Stimulated activated CD4-positive, alpha-beta T cell treated with anti-CD3 and anti-CD28 coated beads, Interleukin-15, amount 100 ng/mL, for 48 hours (primary cell): ENCODE measurements around the gene ZNF304.
"Not testable (repeated sequence)": the region's sequence is repeated elsewhere in the genome, so short reads cannot be mapped to it uniquely, and the experiment has no call there.

Experiments
- DNase-seq, 2 donors: peaks; one replicate each; pipeline ENCODE4 v3.0.0-alpha.2; 2020; ENCODE audit warnings: low read depth in 2 of 2

Gene ZNF304

DNA sequence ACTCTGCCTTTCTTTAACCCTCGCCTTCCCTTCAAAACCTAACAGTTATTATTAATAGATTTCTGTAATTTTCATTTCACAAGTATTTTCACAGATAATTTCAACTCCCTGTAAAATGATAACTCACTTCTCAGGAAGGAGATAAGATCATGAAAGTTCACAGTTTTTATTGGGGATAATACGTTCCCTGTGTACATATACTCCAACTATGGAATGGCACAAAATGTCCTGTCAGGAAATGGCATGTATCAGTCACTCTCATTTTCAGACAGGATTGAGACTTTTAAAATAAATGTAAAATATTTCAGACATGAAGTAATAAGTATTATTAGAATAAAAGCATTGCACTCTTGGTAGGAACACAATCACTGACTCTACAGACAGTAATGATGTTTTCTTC lies 11.3 kb downstream of the ZNF304 start:
- no peak for DNase-seq

DNA sequence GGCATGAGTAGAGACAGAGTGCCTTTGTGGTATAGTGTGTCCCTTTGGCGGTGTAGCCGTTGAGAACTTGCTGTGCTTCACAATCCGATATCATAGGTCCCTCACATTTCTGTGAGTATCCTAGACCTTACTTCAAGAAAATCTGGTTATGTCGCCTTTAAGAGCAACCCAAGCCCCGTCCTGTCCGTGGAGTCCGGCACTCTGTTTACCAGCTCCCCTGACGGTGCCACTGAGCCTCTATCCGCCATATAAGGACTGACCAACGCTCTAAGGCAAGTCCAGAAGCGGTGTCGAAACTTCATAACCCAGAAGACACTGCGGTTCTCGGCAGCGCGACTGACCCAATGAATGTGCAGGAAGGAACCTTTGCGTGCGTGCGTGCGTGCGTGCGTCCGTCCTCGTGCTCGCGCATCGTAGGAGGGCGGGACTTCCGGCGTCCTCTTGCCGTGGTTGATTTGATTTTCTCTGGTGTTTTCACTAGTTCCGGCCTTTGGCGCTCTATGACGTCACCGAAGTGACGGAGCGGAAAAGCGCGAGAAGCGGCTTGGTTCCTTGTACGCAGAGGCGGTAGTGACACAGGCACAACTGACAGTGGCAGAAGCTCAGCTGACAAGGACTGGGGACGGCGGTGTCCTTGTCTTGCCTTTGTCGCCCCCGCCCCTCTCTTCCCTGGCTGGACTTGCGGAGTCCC lies 12.1 kb downstream of the ZNF304 start, which contains the start of the genes TRAPPC2B and ZNF547:
Gene TRAPPC2B (plus strand): TSS at position 555 of the 691 bp plus-strand sequence. CDS start 1,283 bp downstream, outside the sequence.
Gene ZNF547 (plus strand): TSS at position 555 of the 691 bp plus-strand sequence. CDS start 5,005 bp downstream, outside the sequence.
- peak; percentile 95 to 97 for DNase-seq

DNA sequence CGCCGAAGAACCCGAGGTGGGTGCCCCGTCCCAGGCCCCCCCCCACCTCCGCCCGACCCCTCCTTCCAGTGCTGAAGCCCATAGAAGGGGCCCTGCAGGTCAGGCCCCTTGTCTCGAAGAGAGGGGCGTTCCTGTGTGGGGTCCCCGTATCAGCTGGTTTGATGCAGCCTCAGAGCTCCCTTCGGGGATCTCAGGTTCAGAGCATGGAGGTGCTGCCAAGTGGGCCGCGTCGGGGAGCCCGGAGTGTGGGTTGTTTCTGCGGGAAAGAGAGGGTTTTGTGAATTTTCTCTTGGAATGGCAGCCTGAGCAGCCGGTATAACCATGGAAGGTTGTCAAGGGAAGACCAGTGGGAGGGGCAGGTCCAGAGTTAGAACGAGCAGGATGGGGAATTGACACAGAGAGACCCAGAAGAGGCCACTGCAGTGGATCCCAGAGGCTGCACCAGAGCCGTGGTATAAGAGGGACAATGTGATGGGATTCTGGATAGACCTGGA lies 12.7 kb downstream of the ZNF304 start:
- DNase-seq = no peak

DNA sequence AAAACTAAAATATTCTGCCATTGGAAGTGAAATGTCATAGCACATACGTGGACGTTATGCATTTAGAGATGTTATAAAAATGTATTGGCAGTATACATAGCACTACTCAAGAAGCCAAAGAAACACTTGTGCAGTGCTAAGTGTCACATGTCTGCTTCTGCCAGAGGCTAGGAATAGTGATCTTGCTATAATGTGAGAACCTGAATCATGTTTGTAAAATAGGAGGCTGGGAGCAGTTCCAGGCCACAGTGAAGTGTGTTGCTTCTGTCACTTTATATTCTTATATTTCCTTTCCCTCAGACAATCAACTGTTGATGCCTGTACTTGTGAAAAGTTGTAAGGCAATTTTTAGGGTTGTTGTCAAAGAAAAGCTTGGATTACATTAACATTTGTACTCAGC lies 15.7 kb downstream of the ZNF304 start:
- DNase-seq = no peak

DNA sequence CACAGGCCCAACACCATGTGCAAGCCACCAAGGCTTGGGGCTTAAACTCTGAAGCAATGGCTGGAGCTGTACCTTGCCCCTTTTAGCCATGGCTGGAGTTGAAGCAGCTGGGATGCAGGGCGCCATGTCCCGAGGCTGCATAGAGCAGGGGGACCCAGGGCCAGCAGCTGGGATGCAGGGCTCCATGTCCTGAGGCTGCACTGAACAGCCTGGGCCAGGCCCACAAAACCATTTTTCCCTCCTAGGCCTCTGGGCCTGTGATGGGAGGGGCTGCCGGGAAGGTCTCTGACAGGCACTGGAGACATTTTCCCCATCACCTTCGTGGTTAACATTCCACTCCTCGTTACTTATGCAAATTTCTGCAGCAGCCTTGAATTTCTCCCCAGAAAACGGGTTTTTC lies 23.1 kb downstream of the ZNF304 start:
- DNase-seq = no peak

DNA sequence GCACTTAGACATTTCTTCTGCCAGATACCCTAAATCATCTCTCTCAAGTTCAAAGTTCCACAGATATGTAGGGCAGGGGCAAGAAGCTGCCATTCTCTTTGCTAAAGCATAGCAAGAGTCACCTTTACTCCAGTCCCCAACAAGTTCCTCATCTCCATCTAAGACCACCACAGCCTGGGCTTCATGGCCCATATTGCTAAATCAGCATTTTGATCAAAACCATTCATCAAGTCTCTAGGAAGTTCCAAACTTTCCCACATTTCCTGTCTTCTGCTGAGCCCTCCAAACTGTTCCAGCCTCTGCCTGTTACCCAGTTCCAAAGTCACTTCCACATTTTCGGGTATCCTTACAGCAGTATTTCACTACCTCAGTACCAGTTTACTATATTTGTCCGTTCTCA lies 23.6 kb downstream of the ZNF304 start:
- DNase-seq = not testable (repeated sequence)

DNA sequence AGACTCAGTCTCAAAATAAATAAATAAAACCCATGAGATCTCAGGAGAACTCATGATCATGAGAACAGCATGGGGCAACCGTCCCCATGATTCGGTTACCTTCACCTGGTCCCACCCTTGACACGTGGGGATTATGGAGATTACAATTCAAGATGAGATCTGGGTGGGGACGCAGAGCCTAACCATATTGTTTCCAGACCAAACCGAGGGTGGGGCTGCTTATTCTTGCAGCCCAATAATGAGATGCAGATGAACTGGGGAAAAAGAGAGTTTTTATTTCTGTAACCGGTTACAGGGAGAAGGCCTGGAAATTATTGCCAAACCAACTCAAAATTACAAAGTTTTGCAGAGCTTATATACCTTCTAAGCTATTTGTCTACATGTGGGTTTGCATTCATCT lies 25.1 kb downstream of the ZNF304 start:
- DNase-seq = no peak

DNA sequence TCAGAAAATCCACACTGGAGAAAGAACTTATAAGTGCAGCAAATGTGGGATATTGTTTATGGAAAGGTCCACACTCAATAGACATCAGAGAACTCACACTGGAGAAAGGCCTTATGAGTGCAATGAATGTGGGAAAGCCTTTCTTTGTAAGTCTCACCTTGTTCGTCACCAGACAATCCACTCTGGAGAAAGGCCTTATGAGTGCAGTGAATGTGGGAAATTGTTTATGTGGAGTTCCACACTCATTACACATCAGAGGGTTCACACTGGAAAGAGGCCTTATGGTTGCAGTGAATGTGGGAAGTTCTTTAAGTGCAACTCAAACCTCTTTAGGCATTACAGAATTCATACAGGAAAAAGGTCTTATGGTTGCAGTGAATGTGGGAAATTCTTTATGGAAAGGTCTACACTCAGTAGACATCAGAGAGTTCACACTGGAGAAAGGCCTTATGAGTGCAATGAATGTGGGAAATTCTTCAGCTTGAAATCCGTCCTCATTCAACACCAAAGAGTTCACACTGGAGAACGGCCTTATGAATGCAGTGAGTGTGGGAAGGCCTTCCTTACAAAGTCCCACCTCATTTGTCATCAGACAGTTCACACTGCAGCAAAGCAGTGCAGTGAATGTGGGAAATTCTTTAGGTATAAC lies 26.6 kb downstream of the ZNF304 start:
- no peak for DNase-seq

DNA sequence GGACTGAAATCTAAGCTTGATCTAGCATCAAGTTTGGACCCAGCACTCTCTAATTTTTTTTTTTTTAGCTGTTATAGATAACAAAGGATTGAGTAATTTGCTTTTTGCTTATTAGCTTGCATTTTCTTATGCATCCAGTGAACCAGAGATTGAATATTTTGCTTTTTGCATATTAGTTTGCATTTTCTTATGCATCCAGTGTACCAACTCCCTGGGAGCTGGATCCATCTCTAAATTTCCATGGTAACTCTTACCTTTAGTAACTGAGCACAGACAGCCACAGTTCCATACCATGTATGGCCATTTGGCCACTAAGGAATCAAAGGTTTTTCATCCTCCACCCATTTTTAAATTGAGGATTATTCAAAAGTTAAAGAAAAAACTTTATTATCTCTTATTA lies 29.9 kb downstream of the ZNF304 start:
- DNase-seq = no peak

DNA sequence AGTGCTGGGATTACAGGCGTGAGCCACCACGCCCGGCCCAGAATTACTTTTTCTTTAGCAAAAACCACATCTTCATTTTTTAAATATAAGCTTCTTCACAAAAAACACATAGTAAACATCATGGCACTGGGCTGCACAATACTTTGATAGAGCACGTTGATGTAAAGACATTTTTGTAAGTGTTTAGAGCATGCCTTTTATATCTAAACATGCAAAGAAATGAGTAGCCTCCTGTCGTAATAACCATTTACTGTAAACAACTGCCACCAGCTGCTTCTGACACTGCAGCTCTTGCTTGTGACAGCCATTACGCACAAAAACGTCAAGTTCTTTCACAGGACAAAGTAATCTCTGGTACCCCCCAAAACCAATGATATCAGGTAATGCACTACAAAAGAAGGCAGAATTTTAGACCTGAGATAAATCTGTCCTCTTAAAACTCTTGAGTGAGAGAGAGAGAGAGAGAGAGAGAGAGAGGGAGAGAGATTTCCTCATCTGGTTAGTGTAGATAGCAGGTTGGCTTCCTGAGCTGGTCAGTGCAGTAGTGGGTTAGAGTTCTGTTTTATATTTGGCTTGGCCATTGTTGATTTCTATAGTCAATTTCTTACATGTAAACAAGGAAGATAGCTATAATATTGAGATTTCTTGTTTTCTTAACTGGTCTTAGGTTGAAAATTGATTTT lies 31.9 kb downstream of the ZNF304 start:
- DNase-seq = no peak

DNA sequence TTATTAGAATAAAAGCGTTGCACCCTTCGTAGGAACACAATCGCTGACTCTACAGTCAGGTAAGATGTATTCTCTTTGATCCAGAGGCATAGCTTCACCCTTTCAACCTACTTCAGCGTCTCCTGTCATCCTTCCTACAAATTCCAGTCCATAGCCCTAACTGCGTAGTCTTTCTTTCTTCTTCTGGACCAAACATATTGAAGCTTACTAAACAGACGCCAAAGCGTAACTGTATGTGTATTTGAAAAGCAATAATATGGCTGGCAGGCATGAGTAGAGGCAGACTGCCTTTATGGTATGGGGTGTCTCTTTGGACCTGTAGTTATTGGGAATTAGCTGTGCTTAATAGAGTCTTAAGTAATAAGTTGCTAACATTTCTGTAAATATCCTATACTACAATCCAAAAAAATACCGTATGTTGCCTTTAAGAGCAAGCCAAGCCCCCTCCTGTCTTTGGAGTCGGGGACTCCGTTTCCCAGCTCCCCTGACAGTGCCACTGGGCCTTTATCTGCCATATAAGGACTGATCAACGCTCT lies 38.2 kb downstream of the ZNF304 start:
- no peak for DNase-seq

DNA sequence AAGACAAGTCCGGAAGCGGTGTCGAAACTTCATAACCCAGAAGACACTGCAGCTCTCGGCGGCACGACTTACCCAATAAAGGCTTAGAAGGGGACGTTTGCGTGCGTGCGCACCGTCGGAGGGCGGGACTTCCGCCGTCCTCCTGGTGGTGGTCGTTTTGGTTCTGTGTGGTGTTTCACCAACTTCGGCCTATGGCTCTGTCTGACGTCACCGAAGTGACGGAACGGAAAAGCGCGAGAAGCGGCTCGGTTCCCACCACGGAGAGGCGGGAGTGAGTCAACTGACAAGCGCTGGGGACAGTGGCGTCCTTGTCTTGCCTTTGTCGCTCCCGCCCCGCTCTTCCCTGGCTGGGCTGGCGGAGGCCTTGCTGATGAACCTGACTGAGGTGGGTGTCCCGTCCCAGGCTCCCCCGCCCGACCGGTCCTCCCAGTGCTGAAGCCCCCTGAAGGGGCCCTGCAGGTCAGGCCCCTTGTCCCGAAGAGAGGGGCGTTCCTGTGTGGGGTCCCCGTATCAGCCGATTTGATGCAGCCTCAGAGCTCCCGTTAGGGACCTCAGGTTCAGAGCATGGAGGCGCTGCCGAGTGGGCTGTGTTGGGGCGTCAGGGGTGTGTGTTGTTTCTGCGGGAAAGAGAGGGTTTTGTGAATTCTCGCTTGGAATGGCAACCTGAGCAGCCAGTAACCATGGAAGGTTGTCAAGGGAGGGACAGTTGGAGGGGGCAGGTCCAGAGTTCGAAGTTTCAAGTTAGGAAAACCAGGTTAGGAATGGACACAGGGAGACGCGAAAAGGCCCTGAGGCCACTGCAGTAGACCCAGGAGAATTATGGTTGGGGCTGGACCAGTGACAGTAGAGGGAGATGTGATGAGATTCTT lies 38.9 kb downstream of the ZNF304 start, which contains the start of gene ZNF548:
Gene ZNF548 (plus strand): TSS at position 125 of the 869 bp plus-strand sequence. CDS start 246 bp downstream, at position 371.
- DNase-seq = peak; percentile 91 to 95

DNA sequence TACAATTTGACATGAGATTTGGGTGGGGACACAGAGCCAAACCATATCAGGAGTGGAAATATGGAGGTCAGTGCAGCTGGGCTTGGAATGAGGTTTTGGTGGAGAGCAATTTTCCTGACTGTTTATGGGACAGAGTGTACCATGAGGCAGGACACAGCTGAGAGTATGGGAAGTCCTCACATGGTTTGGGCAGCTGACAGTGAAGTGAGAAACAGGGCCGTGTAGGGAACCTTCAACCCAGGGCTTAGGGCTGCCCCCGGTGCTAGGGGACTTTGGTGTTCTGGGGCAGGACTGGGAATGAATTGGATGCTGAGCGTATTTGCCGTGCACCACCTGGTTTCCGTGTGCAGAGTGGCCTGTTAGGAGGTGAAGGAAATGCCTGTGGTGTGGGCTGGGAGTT lies 44.6 kb downstream of the ZNF304 start:
- DNase-seq = no peak

DNA sequence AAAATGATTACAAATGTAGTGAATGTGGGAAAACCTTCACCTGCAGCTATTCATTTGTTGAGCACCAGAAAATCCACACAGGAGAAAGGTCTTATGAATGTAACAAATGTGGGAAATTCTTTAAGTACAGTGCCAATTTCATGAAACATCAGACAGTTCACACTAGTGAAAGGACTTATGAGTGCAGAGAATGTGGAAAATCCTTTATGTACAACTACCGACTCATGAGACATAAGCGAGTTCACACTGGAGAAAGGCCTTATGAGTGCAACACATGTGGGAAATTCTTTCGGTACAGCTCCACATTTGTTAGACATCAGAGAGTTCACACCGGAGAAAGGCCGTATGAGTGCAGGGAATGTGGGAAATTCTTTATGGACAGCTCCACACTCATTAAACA lies 47.8 kb downstream of the ZNF304 start:
- no peak for DNase-seq

DNA sequence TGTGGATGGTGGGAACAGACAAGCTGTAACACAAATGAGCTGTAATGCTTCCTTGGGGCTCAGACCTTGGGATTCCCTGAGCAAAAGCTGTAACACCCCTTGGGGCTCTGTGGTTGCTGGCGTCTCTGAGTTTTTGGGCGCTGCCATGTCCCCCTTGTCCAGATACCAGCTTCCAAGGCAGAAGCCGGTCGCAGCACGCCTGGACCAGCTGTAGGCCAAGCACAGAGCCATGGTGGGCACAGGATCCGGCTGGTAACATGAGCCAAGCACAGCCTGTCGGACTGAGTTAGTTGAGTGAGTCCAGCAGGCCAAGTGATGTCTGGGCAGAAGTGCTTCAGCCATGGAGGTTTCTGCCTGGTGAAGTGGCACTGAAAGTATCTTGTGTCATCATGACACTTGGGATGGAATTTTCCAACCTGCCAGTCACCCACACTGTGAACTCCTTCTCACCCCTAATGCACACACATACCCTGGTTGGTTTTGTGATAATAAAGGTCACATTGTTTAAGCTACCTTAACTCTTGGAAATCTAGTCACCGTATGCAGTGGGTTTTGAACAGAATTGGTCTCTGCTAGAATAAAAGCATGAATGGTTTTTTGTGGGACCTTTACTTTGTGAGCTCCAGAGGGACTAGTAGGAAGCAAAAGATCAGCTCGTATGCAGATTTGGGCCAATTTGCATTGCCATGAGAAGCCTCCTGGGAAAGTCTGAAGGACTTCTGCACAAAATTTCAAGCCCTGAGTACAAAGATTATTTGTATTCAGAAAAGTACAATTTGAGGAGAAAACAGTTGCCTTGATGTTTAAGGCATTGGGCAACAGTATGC lies 52.9 kb downstream of the ZNF304 start:
- DNase-seq = no peak

DNA sequence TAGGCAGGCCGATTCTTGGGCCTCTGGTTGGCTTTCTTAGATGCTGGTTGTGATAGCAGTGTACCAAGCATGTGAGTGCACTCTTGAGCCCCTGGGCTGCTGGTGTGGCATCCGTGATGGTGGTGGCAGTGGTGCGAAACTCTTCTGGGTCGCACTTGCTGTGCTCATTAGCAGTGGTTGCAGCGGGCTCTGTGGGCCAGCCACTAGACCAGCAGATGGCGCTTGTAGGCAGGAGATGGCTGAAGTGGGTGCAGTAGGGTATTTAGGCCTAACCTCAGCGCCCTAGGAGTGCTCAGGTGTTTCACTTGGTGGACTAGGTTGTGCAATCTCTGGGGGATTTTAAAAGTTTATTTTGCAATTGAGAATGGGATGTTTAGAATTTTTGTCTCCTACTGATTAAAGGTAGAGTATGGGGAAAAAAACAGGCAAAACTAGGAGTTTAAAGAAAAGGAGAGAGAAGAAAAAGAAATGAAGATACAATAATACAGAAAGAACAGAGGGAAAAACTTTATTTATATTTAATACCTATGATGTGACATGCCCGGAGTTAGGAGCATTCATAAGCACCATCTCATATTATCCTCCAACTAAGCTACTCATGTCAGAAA lies 55.5 kb downstream of the ZNF304 start:
- peak; percentile 49 to 66 for DNase-seq
